Mesenchymal stem cell (in vitro differentiated cells and primary cell): ENCODE data around the gene TAS2R41.

Source experiments
- DNase-seq: peaks from one replicate; pipeline ENCODE4 v3.0.0-alpha.2; 2013
- H2AFZ ChIP-seq: one replicate; pipeline ENCODE4 v1.6.1; 2013; ENCODE audit warnings: low read depth, mild to moderate bottlenecking, control low read depth, inconsistent platforms, low read length, moderate library complexity
- H2AK5ac ChIP-seq: 2 replicates; pipeline ENCODE4 v1.6.1; 2013; ENCODE audit warnings: low read length, moderate library complexity, mild to moderate bottlenecking, inconsistent platforms; ENCODE audit not compliant: severe bottlenecking
- H2BK120ac ChIP-seq: one replicate; pipeline ENCODE4 v1.6.1; 2013; ENCODE audit warnings: low read depth, mild to moderate bottlenecking, inconsistent platforms, low read length, moderate library complexity
- H2BK12ac ChIP-seq, 2 experiments: one replicate each; pipeline ENCODE4 v1.6.1; 2013; ENCODE audit warnings: inconsistent platforms in 2 of 2, low read length in 2 of 2, mild to moderate bottlenecking in 2 of 2, moderate library complexity in 2 of 2, control low read depth in 1 of 2
- H2BK15ac ChIP-seq: one replicate; pipeline ENCODE4 v1.6.1; 2013; ENCODE audit warnings: mild to moderate bottlenecking, low read depth, inconsistent platforms; ENCODE audit not compliant: poor library complexity, severe bottlenecking
- H2BK5ac ChIP-seq: 2 replicates; pipeline ENCODE4 v1.6.1; 2013; ENCODE audit warnings: low read depth, mild to moderate bottlenecking, low read length, control low read depth, inconsistent platforms; ENCODE audit not compliant: poor library complexity, severe bottlenecking
- H3K14ac ChIP-seq, 2 experiments: one replicate each; pipeline ENCODE4 v1.6.1; 2013; ENCODE audit warnings: inconsistent platforms in 2 of 2, low read length in 2 of 2, control low read depth in 1 of 2, mild to moderate bottlenecking in 1 of 2, moderate library complexity in 1 of 2
- H3K18ac ChIP-seq, 2 experiments: one replicate each; pipeline ENCODE4 v1.6.1; 2013; ENCODE audit warnings: inconsistent platforms in 2 of 2, low read length in 2 of 2, control low read depth in 1 of 2, low read depth in 1 of 2, mild to moderate bottlenecking in 1 of 2
- H3K23ac ChIP-seq, 2 experiments: one replicate each; pipeline ENCODE4 v1.6.1; 2013; ENCODE audit warnings: inconsistent platforms in 2 of 2, low read length in 2 of 2, mild to moderate bottlenecking in 2 of 2, moderate library complexity in 2 of 2, control low read depth in 1 of 2
- H3K27ac ChIP-seq: 2 replicates; pipeline ENCODE4 v1.5.1; 2013; ENCODE audit warnings: mild to moderate bottlenecking, moderate library complexity, low read length, control low read depth, inconsistent platforms; ENCODE audit not compliant: poor library complexity, severe bottlenecking
- H3K27me3 ChIP-seq, 2 experiments: 2 replicates each; pipeline versions ENCODE4 v1.6.1 to v1.7.0; 2013; ENCODE audit warnings: low read length in 2 of 2, mild to moderate bottlenecking in 2 of 2, moderate library complexity in 2 of 2, control low read depth in 1 of 2, inconsistent platforms in 1 of 2; ENCODE audit not compliant: control insufficient read depth in 1 of 2, insufficient read depth in 1 of 2
- H3K36me3 ChIP-seq, 2 experiments: 2 replicates each; pipeline versions ENCODE4 v1.6.1 to v1.7.0; 2013; ENCODE audit warnings: low read length in 2 of 2, control low read depth in 1 of 2, inconsistent platforms in 1 of 2, low read depth in 1 of 2, mild to moderate bottlenecking in 1 of 2; ENCODE audit not compliant: insufficient read depth in 2 of 2, control insufficient read depth in 1 of 2
- H3K4ac ChIP-seq, 2 experiments: one replicate each; pipeline ENCODE4 v1.6.1; 2013; ENCODE audit warnings: inconsistent platforms in 2 of 2, low read length in 2 of 2, mild to moderate bottlenecking in 2 of 2, moderate library complexity in 2 of 2, control low read depth in 1 of 2, low read depth in 1 of 2
- H3K4me1 ChIP-seq: 2 replicates; pipeline ENCODE4 v1.6.1; 2013; ENCODE audit warnings: low read depth, low read length, control low read depth; ENCODE audit not compliant: control insufficient read depth, insufficient read depth
- H3K4me2 ChIP-seq: 2 replicates; pipeline ENCODE4 v1.6.1; 2013; ENCODE audit warnings: low read length, mild to moderate bottlenecking, inconsistent platforms; ENCODE audit not compliant: poor library complexity, severe bottlenecking
- H3K4me3 ChIP-seq, 2 experiments: 2 replicates each; pipeline versions ENCODE4 v1.5.1 to v1.7.0; 2013; ENCODE audit warnings: low read length in 2 of 2, mild to moderate bottlenecking in 2 of 2, control low read depth in 1 of 2, low read depth in 1 of 2; ENCODE audit not compliant: insufficient read depth in 1 of 2
- H3K79me1 ChIP-seq: replicated peaks from 2 replicates; pipeline ENCODE4 v1.6.1; 2013; ENCODE audit warnings: mild to moderate bottlenecking, control low read depth, low read length, inconsistent platforms; ENCODE audit not compliant: poor library complexity, severe bottlenecking
- H3K9ac ChIP-seq: 2 replicates; pipeline ENCODE4 v1.7.0; 2013; ENCODE audit warnings: mild to moderate bottlenecking, low read length, moderate library complexity
- H3K9me3 ChIP-seq: 2 replicates; pipeline ENCODE4 v1.7.0; 2013; ENCODE audit warnings: mild to moderate bottlenecking, low read length; ENCODE audit not compliant: control insufficient read depth
- H4K8ac ChIP-seq: one replicate; pipeline ENCODE4 v1.6.1; 2013; ENCODE audit warnings: inconsistent platforms, mild to moderate bottlenecking, low read length, moderate library complexity
- H4K91ac ChIP-seq: one replicate; pipeline ENCODE4 v1.6.1; 2013; ENCODE audit warnings: mild to moderate bottlenecking, low read length, inconsistent platforms
- WGBS: methylation state at CpG from one replicate; pipeline ENCODE4 v1.1.7; 2013; ENCODE audit warnings: mixed read lengths; 5-methylcytosine and 5-hydroxymethylcytosine counted together

Gene TAS2R41

DNA sequence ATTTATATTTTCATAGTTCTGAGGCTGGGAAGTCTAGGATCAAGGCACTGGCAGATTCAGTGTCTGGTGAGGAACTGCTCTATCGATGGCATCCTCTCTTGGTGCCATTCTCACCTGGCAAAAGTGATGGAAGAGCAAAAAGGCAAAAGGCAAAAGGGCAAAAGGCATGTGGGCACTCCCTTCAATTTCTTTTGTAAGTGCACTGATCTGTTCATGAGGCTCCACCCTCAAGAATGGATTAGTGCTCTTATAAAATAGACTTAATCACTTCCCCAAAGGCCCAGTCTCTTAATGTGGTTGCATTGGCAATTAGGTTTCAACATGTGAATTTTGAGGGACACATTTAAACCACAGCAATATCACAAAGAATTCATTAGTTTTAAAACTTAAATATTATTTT is 18.3 kb upstream of the TAS2R41 start:
- H3K14ac ChIP-seq, result no peak overlapping the region
- H4K8ac ChIP-seq, result no peak overlapping the region
- DNase-seq, result no peak
- H2BK15ac ChIP-seq, result no peak overlapping the region
- no peak overlapping the region for H3K4ac ChIP-seq
- no peak overlapping the region for H3K4me2 ChIP-seq
- H3K27ac ChIP-seq, result no peak overlapping the region
- H4K91ac ChIP-seq, result no peak overlapping the region
- H2AK5ac ChIP-seq, result no peak overlapping the region
- no peak overlapping the region for H3K18ac ChIP-seq
- H3K9ac ChIP-seq, result no peak overlapping the region
- H3K4me3 ChIP-seq, result no peak overlapping the region
- no peaks in the 10 kb centered on the region for H3K36me3 ChIP-seq
- no peaks in the 10 kb centered on the region for H3K27me3 ChIP-seq
- H3K4me1 ChIP-seq, result no peaks in the 10 kb centered on the region
- H2BK5ac ChIP-seq, result no peak overlapping the region
- WGBS, result 75% methylated on average over 1 of the region's 1 CpG
- no peak overlapping the region for H2BK12ac ChIP-seq
- no peak overlapping the region for H3K23ac ChIP-seq
- peaks cover 5% of the 10 kb centered on the region for H3K9me3 ChIP-seq
- H2BK120ac ChIP-seq, result no peak overlapping the region
- H3K79me1 ChIP-seq, result no peaks in the 10 kb centered on the region
- H2AFZ ChIP-seq, result no peak overlapping the region

DNA sequence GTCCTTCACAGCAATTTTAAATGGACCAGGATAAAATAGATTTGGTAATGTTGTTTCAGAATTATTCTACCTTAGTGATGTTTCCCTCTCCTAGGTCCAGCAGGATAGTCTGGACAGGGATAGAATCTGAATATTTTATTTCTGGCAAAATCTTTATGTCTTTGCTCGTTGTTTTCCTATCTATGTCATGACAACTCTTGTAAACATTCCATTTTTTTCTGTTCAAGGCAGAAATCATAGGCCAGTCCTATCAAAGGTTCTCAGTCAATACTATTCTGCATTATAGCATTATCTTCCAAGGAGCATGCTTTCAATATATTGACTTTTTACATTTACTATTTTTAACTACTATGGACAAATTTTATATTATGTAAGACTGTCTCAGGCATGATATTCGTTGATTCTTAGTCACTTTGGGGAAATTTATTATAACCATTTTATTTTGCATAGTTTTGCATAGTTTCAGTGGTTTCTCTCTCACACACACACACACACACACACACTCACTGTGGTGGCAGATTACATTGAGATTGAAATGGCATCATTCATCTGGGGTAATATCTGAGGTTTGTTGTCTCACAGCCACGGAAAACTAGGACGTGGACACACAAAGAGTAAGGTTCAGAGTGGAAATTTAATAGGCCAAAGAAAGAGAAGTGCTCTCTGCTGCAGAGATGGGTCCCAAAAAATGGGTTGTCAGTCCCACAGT is 17.2 kb upstream of the TAS2R41 start:
- Histone ChIP-seq H3K36me3 (no peaks in the 10 kb centered on the region), H2BK12ac (no peak overlapping the region), H4K91ac (no peak overlapping the region), H3K14ac (no peak overlapping the region), H3K9ac (no peak overlapping the region), H3K79me1 (no peaks in the 10 kb centered on the region), H3K27ac (no peak overlapping the region), H3K4ac (no peak overlapping the region), H3K4me3 (no peak overlapping the region), H3K4me2 (no peak overlapping the region), H2AK5ac (no peak overlapping the region), H4K8ac (no peak overlapping the region), H2AFZ (no peak overlapping the region), H3K27me3 (no peaks in the 10 kb centered on the region), H3K9me3 (peaks cover 5% of the 10 kb centered on the region), H3K23ac (no peak overlapping the region), H2BK120ac (no peak overlapping the region), H3K18ac (no peak overlapping the region), H3K4me1 (no peaks in the 10 kb centered on the region), H2BK5ac (no peak overlapping the region), H2BK15ac (no peak overlapping the region)
- WGBS, result 63% methylated on average over 3 of the region's 4 CpGs
- no peak for DNase-seq

DNA sequence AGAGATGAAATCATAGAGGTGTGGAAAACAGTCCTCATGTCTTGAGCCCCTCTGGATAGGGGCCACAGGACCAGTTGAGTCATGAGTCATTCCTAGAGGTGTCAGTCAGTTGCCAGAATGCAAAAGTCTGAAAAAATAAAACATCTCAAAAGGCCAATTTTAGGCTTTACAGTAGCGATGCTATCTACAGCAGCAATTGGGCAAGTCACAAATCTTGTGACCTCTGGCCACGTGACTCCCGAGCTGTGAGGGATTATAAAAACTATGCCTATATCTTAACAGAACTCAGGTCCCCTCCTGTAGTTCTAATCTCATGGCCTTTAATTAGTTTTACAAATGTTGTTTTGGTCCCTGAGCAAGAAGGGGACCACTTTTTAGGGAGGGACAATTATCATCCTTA is 15.6 kb upstream of the TAS2R41 start:
- H3K9me3 ChIP-seq, result peaks cover 5% of the 10 kb centered on the region
- H4K8ac ChIP-seq, result no peak overlapping the region
- no peak overlapping the region for H2AK5ac ChIP-seq
- H3K9ac ChIP-seq, result no peak overlapping the region
- H2BK12ac ChIP-seq, result no peak overlapping the region
- H3K79me1 ChIP-seq, result no peaks in the 10 kb centered on the region
- WGBS, result 90% methylated on average over 3 of the region's 3 CpGs
- H2AFZ ChIP-seq, result no peak overlapping the region
- no peak overlapping the region for H3K27ac ChIP-seq
- no peak overlapping the region for H3K4me2 ChIP-seq
- no peak overlapping the region for H3K23ac ChIP-seq
- H3K4me1 ChIP-seq, result no peaks in the 10 kb centered on the region
- H2BK120ac ChIP-seq, result no peak overlapping the region
- no peak overlapping the region for H4K91ac ChIP-seq
- no peak for DNase-seq
- H3K4ac ChIP-seq, result no peak overlapping the region
- H3K4me3 ChIP-seq, result no peak overlapping the region
- H3K18ac ChIP-seq, result no peak overlapping the region
- H2BK5ac ChIP-seq, result no peak overlapping the region
- H3K27me3 ChIP-seq, result no peaks in the 10 kb centered on the region
- H3K14ac ChIP-seq, result no peak overlapping the region
- no peaks in the 10 kb centered on the region for H3K36me3 ChIP-seq
- H2BK15ac ChIP-seq, result no peak overlapping the region

DNA sequence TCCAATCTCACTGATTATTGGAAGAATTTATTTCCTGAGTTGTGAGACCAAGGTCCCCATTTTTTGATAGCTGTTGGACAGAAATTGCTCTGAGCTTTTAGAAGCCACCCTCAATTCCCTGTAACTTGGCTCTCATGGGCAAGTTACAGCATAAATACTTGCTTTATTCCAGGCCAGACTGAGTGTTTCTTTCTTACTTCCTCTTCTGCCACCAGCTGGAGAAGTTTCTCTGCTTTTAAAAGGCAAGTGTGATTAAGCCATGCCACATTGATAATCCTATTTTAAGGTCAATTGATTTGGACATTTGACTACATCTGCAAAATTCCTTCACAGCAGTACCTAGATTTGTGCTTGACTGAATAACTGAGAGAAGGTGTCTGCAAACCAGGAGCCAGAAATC is 14.1 kb upstream of the TAS2R41 start:
- DNase-seq, result no peak

More for the DNA sequence above, 14.1 kb upstream of the TAS2R41 start:
- Histone ChIP-seq H2BK15ac (no peak overlapping the region), H3K4me1 (no peaks in the 10 kb centered on the region), H3K27ac (no peak overlapping the region), H3K27me3 (no peaks in the 10 kb centered on the region), H3K14ac (no peak overlapping the region), H4K8ac (no peak overlapping the region), H2BK120ac (no peak overlapping the region), H2AK5ac (no peak overlapping the region), H3K4me3 (no peak overlapping the region), H2AFZ (no peak overlapping the region), H3K36me3 (no peaks in the 10 kb centered on the region), H3K4me2 (no peak overlapping the region), H3K23ac (no peak overlapping the region), H3K9ac (peak overlapping the region; percentile 22), H3K79me1 (no peaks in the 10 kb centered on the region), H2BK12ac (no peak overlapping the region), H3K4ac (no peak overlapping the region), H4K91ac (no peak overlapping the region), H2BK5ac (no peak overlapping the region), H3K18ac (no peak overlapping the region), H3K9me3 (peaks cover 5% of the 10 kb centered on the region)
